ENCODE measurements around the gene ABHD12.

ABHD12 gene

GRCh38 chr20:25380945-25381614, 9.6 kb downstream of the ABHD12 start:
- DNase-seq = no peak

- no peak for DNase-seq
Measured at GRCh38 chr20:25378884-25379733, 11.5 kb downstream of the ABHD12 start.

DNA sequence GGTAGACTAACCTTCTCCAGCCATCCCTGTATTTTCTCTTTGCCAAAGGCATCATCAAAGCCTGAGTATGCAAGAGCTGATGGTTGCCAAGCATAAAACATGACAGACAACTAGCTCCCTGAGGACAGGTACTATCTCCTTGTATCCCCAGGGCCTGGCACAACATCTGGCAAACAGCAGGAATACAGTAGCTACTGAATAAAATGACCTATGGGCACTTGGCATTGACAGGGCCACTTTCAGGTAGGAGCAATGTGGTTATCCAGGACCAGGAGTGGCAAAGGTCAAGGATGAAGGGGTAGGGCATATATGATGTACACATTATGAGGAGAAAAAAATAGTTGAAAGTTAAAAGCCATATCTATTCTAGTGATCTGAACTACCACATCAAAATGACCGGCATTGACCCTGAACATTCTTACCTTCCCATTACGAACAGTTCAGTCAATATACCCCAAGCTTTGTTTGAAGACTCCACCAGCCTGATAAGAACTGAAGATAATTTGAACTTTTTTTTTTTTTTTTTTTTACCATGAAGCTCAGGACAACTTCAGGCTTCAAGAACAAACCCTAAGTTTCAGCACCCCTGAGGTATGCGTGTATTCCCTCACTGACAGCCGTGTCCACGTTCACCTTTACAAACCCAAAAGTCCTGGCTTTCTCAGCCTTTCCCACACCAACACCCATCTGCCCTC, 12.3 kb downstream of the ABHD12 start:
- no peak for DNase-seq

DNA sequence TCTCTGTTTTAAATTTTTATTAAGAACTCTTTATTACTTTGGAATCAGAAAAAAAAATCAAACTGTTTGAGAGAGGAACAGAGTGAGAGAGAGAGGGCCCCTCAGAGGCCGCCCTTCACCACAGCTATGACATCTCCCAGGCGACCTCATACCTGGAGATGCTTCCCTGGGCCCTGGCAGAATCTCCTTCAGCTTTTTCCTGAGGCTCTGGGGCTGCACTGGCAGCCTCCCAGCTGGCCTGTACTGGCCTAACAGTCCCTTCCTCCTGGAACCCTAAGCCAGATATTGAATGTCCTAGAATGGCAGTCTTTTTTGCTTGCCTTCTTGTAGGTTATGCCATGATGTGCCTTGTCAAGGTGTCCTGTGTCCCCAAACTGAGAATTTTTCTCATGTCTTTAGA, 13.7 kb downstream of the ABHD12 start:
- DNase-seq = no peak

GRCh38 chr20:25376236-25376635, 14.4 kb downstream of the ABHD12 start:
- DNase-seq = peak; percentile 35

- no peak for DNase-seq
Measured at GRCh38 chr20:25374842-25375241, 15.8 kb downstream of the ABHD12 start.

- no peak for DNase-seq
Measured at GRCh38 chr20:25372584-25373336, 17.9 kb downstream of the ABHD12 start.

GRCh38 chr20:25369971-25370370, 20.7 kb downstream of the ABHD12 start:
- DNase-seq = no peak

DNA sequence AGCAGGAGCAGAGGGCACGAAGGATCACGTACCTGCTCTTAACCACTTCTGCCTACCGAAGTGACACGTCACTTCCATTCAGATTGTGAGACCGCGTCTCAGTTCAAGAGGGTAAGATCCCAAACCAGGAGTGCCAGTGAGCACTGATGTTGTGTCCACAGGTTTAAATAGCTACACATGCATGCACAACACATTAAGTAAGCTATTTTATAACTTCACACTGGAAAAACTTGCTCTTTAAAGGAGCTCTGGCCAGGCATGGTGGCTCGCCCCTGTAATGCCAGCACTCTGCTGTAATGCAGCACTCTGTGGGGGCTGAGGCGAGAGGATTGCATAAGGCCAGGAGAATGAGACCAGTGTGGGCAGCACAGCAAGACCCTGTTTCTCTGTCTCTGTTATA, 21.1 kb downstream of the ABHD12 start:
- no peak for DNase-seq

- DNase-seq = no peak
Measured at GRCh38 chr20:25368976-25369375, 21.7 kb downstream of the ABHD12 start.

DNA sequence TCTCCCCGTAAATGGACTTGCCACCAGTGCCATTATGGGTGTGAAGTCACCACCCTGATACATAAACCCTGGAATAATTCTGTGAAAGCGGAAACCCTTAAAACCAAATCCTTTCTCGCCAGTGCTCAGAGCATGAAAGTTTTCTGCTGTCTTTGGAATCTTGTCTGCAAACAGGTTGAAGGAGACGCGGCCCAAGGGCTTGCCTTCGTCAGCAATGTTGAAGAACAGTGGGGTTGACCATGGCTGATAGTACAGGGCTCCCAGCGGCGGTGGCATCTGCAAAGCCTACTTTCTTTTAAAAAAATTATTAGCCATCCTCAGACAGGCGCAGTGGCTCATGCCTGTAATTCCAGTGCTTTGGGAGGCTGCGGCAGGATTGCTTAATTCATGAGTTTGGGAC, 22.1 kb downstream of the ABHD12 start:
- no peak for DNase-seq

DNA sequence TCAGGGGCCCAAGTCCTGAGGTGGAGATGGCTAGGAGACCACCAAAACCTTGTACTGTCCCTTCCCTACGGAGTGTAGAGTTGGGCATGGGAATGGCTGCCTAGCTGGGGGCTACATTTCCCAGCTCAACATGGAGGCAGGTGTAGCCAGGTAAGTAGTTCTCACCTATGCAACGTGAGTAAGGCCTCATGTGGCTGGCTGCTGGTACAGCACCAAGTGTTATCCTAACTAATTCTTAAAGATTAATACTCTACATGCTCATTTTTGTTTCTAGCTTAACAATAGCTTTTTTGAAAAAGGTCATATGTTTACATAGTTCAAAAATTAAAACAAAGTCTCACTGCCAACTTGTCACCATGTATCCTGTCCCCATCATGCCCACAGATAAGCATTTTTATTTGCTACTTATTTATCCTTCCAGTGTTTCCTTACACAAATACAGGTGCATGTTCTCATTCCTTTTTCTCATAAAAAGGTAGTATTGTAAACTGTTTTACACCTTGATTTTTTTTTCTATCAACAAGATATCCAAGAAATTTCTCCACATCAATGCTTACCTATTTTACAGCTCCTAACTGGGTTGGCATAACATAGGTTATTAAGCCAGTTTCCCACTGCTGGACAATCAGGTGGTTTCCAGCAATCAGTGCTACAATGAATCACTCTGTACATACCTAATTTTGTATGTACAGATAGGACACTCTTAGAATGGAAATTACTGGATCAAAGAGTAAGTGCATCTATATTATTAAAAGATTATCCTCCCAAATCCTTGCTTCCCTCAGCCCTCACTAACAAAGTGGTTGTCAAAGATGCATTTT, 25.5 kb downstream of the ABHD12 start:
- no peak for DNase-seq

DNA sequence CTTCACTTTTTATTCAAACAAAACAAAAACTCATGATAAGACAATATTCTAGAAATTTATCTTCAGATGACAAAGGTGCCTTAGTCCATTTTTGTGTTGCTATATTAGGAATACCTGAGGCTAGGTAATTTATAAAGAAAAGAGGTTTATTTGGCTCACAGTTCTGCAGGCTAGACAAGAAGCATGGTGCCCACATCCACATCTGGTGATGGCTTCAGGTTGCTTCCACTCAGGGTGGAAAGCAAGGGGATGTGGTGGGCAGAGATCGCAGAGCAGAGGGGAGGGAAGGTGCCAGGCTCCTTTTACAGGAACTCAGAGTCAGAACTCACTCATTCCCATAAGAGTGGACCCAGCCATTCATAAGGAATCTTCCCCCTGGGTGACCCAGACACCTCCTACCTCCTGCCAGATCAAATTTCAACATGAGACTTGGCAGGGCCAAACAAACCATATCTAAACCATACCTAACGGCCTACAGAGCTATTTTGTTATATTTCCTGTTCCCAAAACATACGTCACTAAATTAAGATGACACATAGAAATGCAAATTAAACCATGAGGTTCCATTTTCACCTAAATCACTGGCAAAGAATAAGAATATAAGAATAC, 26.4 kb downstream of the ABHD12 start:
- DNase-seq = no peak

- DNase-seq = no peak
Measured at GRCh38 chr20:25361287-25361683, 29.4 kb downstream of the ABHD12 start.

- DNase-seq = no peak
Measured at GRCh38 chr20:25360631-25361286, 29.9 kb downstream of the ABHD12 start.

- DNase-seq = peak; percentile 46
Measured at GRCh38 chr20:25356271-25356933, 34.2 kb downstream of the ABHD12 start.

GRCh38 chr20:25355866-25356265, 34.8 kb downstream of the ABHD12 start:
- DNase-seq = peak; percentile 46

- peak; percentile 27 for DNase-seq
Measured at GRCh38 chr20:25355011-25355595, 35.5 kb downstream of the ABHD12 start.

DNA sequence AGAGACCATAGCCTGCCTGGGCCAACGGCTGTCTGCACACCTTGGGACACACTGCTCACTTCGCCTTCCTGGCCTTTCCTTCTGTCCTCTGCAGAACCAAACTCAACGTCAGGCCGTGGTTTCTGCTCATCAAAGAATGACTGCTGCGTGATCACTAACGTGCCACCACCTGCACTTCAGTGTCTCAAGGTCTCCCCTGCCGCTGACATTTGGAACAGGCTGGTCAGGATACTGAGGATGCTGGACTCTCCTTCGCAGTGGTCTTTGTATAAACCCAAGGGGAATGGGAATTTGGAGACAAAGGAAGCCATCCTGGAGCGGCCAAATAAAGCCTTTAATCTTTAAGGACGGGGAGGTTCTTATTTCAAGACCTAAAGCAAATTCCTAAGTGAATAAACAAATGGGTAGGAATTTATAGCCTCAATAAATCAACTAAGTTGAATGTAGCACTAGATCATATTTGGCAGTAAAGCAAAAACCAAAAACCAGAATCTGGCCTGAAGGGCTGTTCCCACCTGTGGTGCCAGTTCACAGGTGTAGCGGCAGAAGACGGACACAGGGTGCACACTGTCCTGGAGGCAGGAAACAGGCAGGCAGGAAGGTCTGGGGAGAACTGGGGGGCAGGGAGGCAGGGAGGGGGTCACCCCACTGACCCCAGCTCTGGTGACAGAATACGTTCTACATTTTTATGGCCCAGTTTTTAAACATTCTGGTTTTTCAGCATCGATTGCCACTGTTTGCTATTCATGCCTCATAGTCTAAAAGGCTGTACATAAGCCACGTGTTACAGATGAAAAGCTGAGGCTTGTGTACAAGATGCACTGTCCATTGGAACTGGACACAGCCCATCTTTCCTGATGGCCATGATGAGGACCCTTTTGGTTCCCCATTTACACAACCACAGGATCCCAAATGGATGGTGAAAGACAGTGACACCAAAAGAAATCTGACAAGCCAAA, 36.6 kb downstream of the ABHD12 start:
- DNase-seq = no peak

All from midbrain (tissue), 1 donor.